AG09319 (cell line): ENCODE results near the gene TRIM2.

Source experiments
- DNase-seq: peaks from one replicate; pipeline ENCODE4 v3.0.0-alpha.2; 2010; ENCODE audit warnings: low read depth; ENCODE audit errors: extremely low read depth
- CTCF ChIP-seq: IDR thresholded peaks from 2 replicates; pipeline ENCODE4 v1.5.1; 2011; ENCODE audit warnings: low read depth, mild to moderate bottlenecking, inconsistent platforms, low read length, moderate library complexity

The TRIM2 gene

GRCh38 chr4:153291562-153291961 lies 87.3 kb downstream of the TRIM2 start:
- no peak for DNase-seq
- no peak for TF ChIP-seq CTCF

- DNase-seq = no peak
- no peak for TF ChIP-seq CTCF
Observed at GRCh38 chr4:153292897-153293741, 88.9 kb downstream of the TRIM2 start.

- no peak for TF ChIP-seq CTCF
- no peak for DNase-seq
Observed at GRCh38 chr4:153293742-153294057, 89.5 kb downstream of the TRIM2 start.

DNA sequence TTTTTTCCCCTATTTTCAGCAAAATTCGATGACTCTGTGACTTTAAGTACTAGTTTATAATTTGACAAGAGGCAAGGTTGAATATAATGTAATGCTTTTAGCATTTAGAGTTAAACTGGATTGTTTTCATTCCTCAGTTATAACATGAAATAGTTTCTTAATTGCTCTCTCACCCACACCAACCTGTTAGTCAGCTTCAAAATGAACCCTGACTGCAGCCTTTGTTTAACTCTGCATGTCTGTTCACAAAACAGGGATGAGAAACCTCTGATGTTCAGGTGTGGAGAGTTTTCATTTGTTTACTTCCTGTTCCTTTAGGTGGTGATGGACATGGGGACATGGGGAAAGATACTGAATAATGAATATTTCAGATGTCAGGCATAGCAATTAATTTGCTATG lies 90.4 kb downstream of the TRIM2 start:
- DNase-seq = no peak

GRCh38 chr4:153295131-153295755 lies 91.0 kb downstream of the TRIM2 start:
- no peak for TF ChIP-seq CTCF
- no peak for DNase-seq

More for the DNA sequence above, 90.4 kb downstream of the TRIM2 start:
- TF ChIP-seq CTCF = no peak

- DNase-seq = peak; percentile 24
- TF ChIP-seq CTCF = no peak
Observed at GRCh38 chr4:153296040-153296823, 92.0 kb downstream of the TRIM2 start.

DNA sequence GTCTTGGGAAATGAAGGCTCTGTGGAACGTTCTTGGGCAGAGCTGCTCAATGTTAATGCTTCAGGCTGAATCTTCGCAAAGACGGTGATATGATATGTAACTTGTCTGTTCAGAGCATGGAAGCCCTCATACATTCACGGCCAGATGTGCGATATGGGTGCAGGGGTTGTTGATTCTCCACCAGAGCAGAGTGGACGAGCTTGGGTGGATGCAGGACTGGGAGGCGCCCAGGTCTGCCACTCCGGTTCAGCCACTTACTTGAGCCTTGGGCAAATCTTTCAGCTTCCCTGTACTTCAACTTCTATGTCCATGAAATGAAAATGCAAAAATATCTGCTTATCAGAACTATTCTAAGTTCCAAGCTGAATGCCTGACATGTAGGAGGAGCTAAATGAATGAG lies 92.9 kb downstream of the TRIM2 start:
- no peak for DNase-seq
- no peak for TF ChIP-seq CTCF
